ENCODE results near the gene GDF2.

Gene GDF2

DNA sequence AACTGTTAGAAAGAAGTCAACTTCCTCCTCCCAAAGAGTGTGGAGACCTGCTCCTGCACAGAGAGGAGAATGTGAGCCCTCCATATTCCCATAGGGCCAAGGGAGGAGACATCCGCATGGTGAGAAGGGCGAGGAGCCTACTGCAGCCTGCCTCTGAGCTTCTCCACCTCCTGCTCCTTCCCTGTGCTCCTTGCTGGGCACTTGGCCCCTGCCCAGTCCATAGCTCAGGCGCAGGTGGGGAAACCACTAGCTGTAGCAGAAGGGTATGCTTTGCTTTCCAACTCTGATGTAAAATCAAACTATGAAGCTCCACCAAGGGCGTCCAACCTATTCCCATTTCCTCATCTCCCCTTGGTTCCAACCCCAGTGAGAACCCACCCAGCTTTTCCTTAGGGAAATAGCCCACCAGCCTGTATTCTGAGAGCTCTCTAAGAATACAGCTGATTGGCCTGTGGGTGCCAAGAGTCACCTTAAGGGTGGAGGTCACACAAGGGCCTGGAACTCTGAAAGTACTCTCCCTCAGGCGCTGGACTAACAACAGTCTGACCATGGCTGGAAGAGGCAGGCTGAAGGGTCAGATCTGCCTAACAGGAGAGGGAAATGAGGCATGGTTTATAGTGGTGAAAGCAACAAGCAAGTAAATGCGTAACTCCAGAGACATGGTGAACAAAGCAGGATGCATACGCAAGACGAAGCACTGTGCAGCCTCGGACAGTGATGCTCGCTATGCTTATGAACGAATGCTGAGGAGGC, 47.9 kb downstream of the GDF2 start:
- DNase-seq (ENCODE audit: low read depth), result no peak

DNA sequence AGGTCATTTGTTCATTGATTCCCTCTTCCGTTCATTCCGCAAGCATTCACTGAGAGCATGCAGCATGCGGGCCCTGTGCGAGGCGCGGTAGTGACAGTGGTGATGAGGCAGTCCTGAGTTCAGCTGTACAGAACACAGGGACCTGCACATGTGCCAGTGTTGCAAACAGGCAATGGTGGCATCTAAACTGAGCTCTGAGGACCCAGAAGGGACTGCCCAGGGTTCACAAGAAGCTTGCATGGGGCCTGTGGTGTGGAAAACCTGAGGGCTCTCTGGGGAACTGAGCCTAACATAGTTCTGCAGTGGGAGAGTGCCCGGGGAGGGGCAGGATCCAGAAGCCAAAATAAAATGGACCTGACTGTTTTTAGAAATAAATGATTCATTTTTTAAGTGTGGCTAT, 48.6 kb downstream of the GDF2 start:
- DNase-seq (ENCODE audit: low read depth), result no peak

DNA sequence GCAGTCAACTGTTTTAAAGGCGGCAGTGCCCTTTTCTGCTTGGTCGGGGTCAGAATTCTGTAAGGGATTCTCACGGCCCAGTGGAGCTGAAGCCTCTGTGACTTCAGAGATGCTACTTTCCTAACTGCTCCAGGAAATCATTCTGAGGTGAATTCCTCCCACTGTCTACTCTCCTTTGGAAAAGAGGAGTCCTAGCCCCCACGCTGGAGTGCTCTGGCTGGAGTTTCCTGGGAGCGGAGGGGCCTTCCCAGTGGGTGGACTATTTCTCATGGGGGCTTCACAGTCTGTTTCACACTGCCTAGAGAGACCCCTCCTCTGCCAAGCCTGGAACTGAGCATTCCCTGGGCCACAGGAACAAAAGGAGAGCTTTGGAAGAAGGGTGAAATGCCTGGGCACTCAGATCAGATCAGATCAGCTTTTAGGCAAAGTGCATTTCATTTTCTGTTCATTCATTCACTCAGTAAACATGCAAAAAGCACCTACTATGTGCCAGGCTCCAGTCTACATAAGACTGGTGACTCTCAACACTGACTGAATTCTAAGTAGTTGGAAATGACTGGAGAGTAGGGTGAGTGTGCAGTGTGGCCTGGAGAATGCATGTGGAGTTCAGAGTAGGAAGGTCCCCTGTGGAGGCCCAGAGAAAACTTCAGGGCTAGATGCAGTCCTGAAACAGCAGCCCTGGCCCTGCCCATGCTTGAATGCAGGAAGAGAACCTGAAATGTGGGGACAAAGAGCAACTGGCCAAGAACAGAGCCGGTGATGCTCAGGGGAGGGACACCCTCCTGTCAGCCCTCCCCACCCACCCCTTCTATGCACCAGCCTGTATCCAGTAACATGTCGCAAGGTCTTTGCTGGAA, 49.6 kb downstream of the GDF2 start:
- no peak for DNase-seq (ENCODE audit: low read depth)

DNA sequence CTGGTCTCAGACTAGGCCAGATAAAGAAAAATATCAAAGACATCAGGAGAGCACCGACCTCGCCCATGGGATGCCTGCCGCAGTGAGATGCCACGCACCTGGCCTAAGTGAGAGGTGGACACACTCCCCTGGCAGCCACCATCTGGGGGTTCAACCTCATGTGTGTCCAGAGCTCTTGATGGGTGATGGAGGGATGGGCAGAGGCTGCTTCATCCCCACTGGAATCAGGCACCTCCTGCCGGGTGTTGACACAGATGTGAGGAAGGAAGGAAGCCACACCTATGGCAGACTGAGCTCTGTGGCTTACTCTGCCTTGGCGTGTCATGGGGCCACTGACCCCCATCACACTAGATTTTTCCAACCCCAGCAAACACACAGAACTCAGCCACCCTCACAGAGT, 50.5 kb downstream of the GDF2 start:
- no peak for DNase-seq (ENCODE audit: low read depth)

DNA sequence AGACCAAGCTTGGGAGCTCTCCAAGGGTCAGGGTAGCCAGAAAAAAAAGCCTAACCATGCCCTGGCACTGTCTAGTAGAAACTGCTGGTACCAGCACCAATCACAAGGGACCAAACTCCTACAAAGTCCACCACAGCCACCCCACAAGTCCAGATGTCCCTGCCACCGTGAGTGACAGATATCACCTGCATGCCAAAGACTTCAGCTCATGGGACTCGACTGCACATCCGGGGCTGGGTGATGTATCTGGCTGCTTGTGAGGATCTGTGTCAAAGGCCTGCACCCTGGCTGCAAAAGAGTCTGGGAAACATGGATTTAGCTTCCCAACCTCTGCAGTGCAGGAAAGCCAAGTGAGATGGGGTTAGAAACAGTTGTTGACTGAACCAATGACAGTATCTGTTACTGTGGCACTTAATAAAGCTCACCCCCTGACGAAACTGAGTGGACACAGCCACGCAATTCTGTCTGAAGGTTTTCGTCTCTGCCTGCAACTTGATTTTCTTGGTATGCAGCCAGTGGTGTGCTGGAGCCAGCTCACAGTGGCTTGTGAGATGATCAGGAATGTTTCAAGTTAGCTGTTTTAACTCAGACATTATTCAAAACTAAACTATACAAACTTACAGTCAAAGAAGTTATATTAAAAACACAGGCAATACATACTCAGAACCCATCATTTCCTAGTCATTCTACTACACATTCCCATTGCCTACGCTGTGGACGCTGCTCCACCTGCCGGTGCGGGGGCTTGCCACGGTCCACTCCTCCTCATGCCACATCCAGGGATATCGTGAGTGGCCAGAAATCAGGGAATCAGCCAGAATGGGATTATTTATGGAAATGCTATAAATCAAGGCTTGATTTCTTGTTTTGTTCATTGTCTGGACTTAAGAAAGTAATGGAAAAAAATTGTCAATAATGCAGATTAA, 52.6 kb downstream of the GDF2 start:
- no peak for DNase-seq (ENCODE audit: low read depth)

DNA sequence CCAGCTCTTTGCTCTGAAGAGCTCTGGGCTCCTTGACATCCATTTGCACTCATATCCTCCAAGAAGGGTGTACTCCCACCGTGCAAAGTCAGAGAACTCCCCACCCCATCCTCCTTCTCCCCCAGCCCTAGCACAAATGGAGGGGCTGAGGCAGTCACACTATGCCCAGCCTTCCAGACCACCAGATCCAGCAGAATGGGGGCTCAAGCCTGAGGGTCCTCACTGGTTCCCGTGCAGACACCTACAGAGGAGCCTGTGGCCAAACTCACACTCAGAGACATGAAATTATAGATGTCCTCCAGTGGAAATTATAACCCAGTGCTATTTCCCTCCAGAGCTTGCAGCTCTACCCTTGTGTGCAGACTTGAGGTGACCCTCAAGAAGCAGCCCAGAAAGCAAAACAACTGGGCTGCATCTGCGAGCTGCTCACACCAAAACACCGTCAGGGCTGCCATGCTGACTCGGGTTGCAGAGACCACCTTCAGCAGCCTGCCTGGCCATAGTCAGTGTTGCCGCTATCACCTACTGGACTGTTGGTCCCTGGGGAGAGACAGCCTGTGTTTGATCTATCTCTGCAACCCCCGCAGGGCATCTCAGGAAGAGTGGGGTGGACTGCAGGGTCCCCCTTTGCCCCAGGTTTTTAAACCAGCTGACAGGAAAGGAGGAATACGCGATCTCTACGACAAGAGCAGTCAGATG, 54.4 kb downstream of the GDF2 start:
- DNase-seq (ENCODE audit: low read depth), result no peak
